HG03575 (cell line): ENCODE results near the gene SLC1A1.
"Not testable (repeated sequence)": the region's sequence is repeated elsewhere in the genome, so short reads cannot be mapped to it uniquely, and the experiment has no call there.

Experiments used
- ATAC-seq: cut with Tn5 transposase; IDR thresholded peaks from one replicate; pipeline ENCODE4 v1.9.1; 2021; ENCODE audit not compliant: unreplicated experiment, insufficient number of reproducible peaks, low FRiP score; ENCODE audit errors: extremely low read depth

Gene SLC1A1

DNA sequence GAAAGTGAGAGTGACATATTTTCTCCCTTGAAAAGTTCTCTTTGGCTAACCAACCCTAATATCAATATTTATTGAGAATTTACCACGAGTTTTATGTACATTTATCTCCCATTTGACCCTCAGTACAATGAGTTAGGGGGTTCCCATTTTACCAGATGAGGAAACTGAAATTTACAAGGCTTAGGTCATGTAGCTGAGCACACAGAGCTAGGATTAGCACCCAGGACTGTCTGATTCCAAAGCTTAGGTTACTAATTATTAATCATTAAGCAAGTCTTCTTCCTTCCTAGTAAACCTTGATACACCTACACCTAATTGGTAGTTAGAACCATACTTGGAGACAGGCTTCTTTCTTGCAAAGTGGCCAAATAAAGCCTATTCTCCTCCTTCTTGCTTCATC lies 12.2 kb downstream of the SLC1A1 start:
- ATAC-seq, result no peak

DNA sequence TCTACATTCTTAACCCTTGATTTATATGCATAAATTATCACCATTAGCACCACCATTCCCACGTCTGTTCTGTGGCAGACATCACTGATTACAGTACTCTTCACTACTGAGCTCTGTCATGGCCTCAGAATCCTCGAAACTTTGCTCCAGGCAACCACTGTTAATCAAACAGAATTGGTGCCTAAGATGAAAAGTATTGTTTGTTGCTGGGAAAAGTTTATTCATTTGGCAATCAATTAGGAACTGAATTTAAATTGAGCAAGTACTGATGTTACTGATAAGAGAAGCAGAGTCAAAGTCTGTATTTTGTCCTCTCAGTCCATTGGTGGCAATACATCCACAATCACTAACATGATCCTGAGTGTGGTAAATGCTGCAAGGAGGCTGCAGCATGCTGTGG lies 12.8 kb downstream of the SLC1A1 start:
- ATAC-seq, result no peak

DNA sequence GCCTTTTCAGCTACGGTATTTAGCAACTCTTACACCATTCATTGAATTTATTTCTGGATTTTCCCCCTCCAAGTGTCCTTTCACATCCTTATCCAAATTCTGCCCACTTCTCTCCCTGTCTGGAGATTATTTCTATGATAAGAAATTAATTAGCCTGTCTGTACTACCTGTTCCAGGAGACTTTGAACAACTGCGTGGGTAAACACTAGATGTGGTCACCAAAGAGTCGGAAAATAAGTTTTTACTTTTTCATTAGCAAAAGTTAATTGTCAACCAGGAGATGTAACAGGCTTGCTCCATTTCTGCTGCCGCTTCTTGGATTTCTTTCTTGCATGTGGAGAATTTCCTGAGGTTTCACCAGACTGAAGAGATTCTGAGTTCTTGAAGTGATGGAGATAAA lies 14.0 kb downstream of the SLC1A1 start:
- ATAC-seq, result no peak

DNA sequence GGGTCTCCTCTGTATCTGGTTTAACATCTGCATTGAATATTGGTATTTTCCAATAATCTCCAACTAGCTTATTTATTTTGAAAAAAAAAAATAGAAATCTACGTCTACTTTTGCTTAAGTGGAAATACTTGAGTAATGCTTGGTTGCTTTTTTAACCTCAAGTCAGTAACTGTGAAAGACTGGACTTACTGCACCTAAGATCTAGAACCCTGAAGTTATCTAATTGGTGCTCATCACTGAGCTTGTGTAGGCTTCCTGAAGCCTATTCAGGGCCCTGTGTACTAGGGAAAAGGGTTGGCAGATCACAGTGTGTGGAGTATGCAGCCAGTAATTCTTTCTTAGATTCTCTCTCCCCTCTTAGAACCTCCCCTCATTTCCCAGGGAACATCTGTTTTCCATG lies 16.2 kb downstream of the SLC1A1 start:
- no peak for ATAC-seq

DNA sequence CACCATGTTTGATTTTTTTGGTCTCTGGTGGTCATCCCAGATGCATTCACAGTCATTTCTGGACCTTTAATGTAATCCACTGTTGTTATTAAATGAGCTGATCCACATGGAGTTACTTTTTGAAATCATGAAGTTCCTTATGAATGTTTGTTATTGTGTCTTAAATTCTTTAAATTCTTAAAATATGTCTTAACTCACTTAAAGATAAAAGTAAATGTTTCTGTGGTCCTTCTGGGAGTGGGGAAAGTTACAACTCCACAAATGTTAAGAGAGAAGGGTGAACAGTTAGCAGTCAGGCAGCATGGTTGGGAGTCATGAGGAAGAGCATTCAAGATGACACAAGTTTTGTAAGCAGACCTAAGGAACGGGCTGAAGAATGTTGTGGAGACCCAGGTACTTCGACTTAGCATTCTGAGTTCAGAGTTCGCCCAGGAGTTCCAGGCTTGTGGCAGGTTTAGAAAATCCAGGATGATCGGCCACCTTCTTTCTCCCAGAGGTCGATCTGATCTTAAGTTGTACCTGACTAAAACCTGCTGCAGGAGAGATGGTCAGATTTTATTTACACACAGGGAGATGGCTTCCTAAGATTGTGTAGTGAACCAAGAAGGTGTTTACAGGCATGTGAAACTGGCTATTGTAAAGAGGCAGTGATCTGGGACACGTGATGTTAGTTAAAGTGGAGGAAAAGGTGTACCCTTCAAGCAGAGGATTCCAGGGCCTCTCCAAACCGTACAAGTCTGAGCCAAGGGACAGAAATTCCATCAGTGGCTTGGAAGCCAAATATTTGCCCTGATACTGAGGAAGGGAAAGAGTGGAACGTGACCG lies 17.2 kb downstream of the SLC1A1 start:
- ATAC-seq, result no peak

DNA sequence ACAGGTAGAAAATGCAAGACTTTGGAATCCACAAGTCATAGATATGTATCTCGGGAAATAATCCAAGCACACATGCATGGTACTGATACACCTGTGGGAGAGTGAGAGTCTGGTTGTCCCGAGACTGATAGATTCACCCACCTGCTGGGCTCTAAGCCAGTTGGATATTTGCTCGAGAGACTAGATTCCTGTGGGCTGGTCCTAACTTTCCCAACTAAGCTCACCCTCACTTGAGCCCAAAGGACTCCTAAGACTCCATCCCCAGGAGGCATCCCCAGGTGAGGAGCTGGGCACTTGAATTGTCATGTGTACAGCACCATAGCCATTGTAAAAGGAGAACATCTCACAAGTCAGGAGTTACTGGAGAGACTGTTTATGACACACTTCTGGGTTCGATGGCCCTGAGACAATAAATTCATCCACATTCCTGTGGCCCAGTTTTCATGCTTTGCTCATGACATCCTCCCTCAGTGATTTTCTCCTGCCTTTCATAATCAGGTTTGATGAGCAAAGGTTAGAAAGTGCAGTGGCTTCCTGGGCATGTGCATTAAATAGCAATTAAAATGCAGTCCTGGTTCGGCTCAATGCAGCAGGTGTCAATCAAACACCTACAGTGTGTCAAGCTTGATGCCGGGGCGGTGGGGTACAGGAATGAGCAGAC lies 18.1 kb downstream of the SLC1A1 start:
- ATAC-seq, result no peak

DNA sequence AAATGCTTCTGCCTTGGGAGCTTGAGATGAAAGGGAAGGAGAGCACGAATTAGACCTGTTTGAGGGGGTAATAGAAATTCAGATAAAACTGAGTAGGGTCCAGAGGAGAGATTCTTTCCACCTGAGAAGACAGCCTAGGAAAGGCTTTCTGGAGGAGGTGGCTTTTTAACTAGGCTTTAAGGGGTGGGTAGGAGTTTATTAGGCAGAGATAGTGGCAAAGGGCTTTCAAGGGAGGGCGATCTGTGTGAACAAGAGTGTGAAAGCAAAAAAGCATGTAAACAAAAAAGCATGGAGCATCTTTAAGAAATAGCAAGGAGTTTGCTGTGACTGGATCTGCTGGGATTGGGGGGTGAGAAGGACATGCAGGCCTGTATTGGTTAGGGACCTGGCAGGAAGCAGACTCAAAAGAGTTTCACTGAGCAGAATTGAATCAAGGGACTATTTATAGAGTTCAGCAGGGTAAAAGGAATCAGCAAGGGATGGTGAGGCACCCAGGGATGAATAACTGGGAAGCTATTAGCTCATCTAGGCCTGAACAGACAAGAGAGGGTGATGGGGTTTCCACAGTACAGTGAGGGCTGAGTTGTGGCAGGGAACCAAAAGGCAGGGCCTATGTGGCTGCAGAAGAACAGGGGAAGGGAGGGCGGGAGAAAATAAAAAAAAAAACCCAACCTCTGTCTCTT lies 18.8 kb downstream of the SLC1A1 start:
- ATAC-seq, result no peak

DNA sequence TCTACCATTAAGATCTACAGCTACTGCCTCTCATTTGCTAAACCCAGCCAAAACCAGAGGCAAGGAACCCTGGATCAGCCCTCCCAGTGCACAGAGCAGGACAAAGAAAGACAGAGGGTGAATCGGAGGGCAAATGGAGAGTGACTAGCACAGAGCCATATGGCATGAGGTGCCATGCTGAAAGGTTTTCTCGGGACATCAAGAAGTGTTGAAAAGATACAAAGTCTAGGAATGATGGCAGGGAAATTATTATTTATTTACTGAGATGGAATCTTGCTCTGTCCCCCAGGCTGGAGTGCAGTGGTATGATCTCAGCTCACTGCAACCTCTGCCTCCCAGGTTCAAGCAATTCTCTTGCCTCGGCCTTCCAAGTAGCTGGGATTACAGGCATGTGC lies 19.3 kb downstream of the SLC1A1 start:
- no peak for ATAC-seq

DNA sequence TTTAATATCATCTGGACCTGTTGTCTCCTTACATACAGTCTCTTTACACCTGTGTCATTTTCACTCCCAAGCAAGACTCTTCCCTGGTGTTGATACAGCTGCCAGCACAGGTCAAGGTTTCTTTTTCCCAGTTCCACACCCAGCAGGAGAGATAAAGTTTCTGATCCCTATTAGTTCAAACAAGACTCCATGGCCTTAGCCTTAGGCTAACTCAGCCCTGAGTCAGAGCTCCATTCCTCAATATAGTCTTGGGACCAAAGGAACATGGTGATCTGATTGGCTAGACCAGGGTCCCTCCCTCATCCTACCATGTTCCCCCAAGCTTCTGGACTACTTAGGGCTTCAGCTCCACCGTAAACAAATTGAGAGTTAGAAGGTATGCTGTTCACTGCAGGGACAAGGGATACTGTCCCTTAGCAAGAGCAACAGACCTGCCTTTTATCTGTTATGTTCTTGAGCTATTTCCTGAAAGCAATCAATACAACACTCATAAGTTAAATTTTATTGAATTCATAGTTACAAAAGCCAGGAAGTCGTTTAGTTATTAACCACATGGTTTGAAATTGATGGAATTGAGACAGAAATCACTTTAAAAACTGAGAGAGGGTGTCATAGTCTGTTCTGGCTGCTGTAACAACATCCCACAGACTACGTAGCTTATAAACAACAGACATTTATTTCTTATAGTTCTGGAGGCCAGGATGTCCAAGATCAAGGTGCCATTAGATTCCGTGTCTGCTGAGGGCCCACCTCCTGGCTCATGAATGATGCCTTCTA lies 20.5 kb downstream of the SLC1A1 start:
- ATAC-seq, result no peak

DNA sequence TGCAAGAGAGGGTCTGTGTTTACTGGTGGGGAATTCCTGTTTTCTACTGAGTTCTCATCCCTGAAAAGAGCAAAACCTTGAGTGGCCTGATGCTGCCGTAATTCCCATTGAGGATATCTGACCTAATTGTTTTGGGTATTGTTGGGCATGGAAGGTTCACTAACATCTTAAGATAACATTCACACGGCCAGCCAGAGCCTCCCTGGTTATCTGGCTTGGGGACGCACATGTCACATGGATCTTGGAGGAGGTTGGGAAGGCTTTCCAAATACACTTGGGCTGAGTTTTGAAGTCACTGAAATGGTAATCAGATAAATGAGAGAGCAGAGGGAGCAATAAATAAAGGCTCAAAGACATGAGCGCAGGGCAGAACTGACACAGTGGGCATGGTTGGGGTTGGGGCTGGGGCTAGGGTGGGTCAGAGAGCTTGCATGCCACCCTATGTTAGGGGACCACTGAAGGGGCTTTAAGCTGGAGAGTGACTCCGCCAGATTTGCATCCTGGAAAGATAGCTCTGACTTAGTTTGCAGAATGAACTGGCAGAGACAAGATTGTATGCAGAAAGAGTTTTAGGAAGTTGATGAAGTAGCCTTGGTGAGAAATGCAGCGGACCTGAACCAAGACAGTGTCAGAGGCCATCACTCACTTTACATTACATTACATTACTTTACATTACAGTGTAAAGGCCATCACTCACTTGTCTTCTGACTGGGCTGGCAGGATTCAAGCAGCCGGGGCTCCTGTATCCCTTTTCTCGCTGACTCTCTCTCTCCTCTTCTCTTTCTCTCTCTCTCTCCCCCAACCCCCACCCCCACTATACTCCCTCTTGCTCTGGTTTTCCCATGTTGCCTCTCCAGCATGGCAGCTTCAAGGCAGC lies 24.2 kb downstream of the SLC1A1 start:
- no peak for ATAC-seq

DNA sequence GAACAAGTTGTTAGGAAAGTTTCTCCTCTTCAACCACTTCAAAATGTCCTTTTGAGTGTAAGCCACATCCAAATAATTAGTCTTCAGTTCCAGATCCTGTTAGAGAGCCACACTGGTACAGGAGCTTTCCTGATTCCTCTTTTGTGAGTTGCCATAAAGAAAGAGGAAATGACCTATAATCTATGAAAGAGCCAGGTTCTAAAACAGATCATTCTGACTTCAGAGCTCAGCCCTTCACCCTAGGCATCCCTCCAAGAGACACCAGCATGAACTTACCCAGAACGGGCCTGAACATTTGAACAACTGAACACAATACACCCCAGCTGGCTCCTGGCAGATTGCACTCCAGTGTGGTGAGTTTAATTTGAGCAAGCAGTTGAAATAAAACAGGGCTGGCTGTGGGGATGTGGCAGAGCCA lies 25.7 kb downstream of the SLC1A1 start:
- ATAC-seq, result no peak

DNA sequence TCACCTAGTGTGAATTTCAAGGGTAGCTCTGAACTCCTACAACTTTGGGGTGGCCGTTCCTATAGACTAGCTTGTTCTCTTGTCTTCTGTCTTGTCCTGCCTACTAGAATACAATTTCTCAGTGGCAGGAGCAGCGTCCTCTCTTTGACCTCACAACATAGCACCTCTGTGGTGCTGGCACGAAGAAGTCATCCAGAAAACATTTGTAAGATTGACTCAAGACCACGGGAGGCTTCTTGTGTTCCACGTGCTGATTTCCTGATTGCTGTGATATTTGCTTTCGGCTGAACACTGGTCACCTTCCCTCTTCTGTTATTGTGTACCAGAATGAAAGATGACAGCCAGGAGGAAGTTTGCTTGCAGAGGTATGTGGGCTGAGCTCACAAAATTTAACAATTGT lies 27.0 kb downstream of the SLC1A1 start:
- no peak for ATAC-seq

DNA sequence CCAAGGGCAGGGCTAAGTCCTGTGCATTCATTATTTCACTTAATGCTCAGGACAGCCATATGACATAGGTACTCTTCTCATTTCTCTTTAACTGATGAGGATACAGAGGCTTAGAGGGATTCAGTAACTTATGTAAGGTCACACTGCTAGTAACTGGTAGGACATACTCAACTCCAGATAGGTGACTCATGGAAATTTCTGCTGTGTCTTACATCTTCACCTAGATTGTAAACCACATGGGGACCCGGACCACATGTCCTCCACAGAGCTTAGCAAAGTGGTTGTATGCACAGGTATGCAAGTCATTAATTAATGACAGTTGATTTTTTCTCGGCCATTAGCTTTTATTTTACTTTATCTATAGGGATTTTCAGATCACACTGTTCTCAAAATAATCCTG lies 29.3 kb downstream of the SLC1A1 start:
- ATAC-seq, result no peak

DNA sequence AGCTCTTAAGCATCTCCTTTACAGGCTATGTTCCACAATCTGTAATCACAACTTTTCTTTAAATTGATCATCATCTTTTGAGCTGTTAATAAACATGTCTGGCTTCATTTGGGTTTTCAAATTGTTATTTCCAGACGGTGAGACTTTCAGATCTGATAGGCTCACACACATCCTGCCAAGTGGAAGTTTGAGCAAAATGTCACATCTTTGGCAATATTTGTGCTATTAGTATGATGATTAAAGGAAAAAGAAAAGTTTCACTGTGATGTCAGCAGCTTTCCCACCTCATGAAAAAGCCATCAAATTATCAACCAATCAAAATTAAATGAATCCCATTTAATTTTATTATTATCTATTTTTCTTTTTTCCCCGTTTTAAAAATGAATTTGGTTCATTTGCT lies 29.8 kb downstream of the SLC1A1 start:
- ATAC-seq, result no peak

DNA sequence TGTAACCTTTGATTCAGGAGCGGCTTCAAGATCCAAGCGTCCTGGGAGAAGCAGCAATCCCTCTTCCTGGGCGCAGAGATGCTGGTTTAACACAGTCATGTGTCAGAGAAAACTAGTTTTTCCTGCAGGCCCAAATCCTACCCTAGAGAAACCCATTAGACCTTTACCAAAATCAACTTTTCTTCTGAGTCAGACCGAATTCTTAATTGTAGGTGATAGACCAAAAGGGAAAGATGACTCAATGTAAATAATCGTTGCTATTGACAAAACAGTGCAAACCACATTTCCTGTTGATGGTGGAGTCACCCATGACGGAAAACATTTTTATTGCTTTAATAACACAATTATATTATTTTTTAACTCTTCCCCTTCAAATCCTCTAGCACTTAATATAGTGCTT lies 40.1 kb downstream of the SLC1A1 start:
- peak; percentile 86 for ATAC-seq

DNA sequence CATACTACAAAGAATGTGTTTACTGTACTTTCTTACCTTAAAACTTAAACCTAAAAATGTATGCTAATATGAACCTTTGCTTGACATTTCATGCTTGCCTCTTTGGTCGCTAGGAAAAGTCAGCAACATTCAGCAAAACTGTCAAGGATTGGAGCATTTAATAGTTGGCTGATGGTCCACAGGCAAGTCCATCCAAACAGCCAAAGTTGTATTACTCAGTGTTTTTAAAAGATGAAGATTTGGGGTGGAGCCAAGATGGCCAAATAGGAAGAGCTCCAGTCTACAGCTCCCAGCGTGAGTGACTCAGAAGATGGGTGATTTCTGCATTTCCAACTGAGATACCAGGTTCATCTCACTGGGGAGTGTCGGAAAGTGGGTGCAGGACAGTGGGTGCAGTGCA lies 40.6 kb downstream of the SLC1A1 start:
- not testable (repeated sequence) for ATAC-seq

DNA sequence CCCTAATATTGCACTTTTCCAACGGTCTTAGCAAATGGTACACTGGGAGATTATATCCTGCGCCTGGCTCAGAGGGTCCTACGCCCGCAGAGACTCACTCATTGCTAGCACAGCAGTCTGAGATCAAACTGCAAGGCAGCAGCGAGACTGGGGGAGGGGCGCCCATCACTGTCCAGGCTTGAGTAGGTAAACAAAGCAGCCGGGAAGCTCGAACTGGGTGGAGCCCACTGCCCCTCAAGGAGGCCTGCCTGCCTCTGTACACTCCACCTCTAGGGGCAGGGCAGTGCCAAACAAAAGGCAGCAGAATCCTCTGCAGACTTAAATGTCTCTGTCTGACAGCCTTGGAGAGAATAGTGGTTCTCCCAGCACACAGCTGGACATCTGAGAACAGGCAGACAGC lies 41.1 kb downstream of the SLC1A1 start:
- not testable (repeated sequence) for ATAC-seq

DNA sequence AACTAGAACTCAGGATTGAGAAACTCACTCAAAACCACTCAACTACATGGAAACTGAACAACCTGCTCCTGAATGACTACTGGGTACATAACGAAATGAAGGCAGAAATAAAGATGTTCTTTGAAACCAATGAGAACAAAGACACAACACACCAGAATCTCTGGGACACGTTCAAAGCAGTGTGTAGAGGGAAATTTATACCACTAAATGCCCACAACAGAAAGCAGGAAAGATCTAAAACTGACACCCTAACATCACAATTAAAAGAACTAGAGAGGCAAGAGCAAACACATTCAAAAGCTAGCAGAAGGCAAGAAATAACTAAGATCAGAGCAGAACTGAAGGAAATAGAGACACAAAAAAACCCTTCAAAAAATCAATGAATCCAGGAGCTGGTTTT lies 43.6 kb downstream of the SLC1A1 start:
- not testable (repeated sequence) for ATAC-seq
